NCI-H128 (cell line): ENCODE measurements around the gene NDUFB10.
A peak's percentile ranks its signal among the peaks of the same experiment; 100 is the strongest.

Experiments
- DNase-seq: peaks from one replicate; lab custom pipeline; 2025; ENCODE audit not compliant: unreplicated experiment; lab: John Stamatoyannopoulos, UW

The NDUFB10 gene

DNA sequence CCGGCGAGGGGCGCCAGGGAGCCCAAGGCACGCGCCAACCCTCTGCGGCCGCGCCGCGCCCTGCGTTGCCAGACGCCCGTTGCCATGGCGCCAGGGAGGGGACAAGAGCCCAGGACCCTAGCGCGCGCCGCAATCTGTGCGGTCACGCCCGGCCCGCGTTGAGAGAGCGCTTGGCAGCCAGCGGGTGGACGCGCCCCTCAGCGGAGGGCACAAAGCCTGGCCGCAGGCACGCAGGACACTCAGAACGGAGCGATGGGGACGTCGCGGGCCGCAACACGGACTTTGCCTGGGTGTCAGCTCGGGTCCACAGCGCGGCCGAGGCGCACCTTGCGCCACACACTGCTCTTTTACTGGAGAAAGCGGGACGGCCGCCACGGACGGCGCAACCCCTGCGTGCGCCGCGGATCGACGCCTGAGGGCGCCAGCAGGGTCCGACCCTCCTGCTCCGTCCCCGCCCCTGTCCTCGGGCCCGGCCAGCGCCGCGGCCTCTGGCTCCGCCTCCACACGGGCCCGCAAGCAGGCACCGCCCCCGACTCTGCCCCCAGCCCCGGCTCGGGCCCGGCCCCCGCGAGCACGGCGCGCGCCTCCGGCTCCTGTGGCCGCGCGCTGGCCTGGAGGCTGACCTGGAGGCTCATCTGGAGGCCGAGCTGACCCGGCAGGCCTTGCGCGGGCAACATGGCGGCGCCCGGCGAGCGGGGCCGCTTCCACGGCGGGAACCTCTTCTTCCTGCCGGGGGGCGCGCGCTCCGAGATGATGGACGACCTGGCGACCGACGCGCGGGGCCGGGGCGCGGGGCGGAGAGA, 24.4 kb downstream of the NDUFB10 start, which contains the start of gene GFER:
TSS of gene GFER (plus strand) at position 650 of the 803 bp plus-strand sequence. CDS start at position 676, 26 bp downstream.
- peak; percentile 53 for DNase-seq

- DNase-seq, result no peak
These were observed 25.2 kb downstream of the NDUFB10 start for GRCh38 chr16:1984347-1985225.

DNA sequence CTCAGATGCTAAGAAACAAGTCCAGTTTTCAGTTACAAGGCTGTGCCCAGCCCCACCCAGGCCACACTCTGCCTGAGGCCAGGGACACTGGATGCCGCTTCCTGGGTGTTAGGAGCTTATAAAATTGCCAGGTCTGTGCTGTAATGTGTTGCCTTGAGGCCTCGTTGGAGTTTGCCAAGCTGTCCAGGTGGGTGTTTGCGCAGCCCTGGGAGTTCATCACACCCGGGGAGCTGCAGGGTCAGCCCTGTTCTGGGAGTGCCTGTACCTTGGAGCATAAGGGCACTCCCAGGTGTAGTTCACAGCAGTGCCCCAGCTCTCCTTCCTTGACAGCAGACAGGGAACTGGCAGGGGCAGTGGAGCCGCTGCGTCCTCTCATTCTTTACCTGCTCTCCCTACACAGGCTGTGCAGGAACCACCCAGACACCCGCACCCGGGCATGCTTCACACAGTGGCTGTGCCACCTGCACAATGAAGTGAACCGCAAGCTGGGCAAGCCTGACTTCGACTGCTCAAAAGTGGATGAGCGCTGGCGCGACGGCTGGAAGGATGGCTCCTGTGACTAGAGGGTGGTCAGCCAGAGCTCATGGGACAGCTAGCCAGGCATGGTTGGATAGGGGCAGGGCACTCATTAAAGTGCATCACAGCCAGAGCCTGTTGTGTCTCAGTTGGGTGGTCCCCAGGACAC, 26.3 kb downstream of the NDUFB10 start:
- no peak for DNase-seq

DNA sequence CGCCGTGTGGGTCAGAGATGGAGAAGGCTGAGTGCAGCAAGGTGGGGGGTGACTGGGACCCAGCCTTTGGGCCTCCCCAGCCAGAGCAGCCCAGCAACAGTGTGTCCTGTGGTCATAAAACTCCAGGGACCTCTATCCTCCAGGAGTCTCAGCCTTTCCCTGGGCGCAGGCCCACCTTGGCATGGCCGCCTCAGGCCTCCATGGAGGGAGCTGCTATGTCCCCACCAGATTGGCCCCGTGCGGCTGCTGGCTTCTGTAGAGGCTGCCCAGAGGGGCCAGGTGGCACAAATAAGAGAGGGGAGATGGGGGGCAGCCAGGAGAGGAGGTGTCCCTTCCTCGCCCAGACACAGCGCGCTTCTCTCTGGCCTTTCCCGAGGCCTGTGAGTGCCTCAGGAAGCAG, 27.9 kb downstream of the NDUFB10 start:
- no peak for DNase-seq

DNA sequence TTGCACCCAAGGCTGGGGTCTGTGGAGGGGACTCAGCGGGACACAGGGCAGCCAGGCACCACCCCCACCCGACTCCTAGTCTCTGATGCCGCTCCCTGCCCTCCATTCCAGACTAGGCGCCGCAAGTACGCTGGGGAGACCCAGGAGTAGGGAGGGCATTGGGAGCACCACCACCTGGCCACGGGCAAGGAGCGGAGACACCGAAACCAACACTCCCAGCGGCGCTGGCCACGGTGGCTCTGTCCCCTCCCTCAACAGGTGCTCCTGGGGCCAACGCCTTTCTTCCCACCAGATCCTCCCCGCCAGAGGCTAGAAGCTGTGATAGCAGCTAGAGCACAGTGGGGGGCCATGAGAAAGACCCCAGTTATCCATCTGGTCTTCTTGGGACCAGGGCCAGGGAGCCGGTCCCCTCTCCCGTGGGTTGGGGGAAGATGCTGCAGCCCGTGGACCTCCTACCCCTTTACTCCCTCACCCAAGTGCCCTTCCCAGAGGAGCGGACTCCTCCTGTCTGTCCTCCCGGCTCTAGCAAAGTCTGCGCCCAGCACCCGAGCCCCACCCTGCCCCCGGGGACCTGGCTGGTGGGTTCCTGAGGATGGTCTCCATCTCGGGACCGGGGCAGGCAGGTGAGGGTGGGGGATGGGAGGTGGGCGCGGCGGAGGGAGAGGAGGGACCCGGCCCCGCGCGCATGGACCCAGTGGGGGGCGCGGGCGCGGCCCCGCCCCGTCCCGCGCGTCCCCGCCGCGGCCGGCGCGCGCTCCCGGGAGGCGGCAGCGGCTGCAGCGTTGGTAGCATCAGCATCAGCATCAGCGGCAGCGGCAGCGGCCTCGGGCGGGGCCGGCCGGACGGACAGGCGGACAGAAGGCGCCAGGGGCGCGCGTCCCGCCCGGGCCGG, 30.1 kb downstream of the NDUFB10 start, which contains the start of gene SYNGR3:
TSS of gene SYNGR3 (plus strand) at position 762 of the 892 bp plus-strand sequence. CDS start 133 bp downstream, outside the sequence.
- no peak for DNase-seq

GRCh38 chr16:1990101-1990350, 30.7 kb downstream of the NDUFB10 start:
- no peak for DNase-seq

GRCh38 chr16:1990351-1991134, 31.2 kb downstream of the NDUFB10 start:
- no peak for DNase-seq

GRCh38 chr16:1991135-1991551, 31.8 kb downstream of the NDUFB10 start:
- no peak for DNase-seq

GRCh38 chr16:1991588-1991947, 32.2 kb downstream of the NDUFB10 start:
- no peak for DNase-seq

GRCh38 chr16:1991948-1992703, 32.8 kb downstream of the NDUFB10 start:
- DNase-seq, result no peak

- no peak for DNase-seq
These were observed 33.5 kb downstream of the NDUFB10 start for GRCh38 chr16:1992704-1993317.

DNA sequence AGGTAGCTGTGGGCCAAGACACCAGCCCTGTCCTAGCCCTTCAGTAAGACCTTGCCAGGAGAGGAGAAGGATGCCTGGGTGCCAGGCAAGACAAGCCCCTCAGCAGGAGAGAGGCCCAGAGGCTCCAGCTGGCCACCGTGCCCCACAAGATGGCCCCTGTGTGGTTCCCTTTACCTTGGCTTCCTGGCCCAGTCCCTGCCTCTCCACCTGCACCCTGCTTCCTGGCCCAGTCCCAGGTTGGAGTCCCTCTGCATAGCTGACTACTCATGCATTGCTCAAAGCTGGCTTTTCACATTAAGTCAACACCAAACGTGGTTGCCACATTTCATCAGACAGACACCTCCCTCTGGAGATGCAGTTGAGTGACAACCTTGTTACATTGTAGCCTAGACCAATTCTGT, 34.4 kb downstream of the NDUFB10 start:
- DNase-seq, result no peak

- no peak for DNase-seq
These were observed 38.4 kb downstream of the NDUFB10 start for GRCh38 chr16:1997494-1998359.

DNA sequence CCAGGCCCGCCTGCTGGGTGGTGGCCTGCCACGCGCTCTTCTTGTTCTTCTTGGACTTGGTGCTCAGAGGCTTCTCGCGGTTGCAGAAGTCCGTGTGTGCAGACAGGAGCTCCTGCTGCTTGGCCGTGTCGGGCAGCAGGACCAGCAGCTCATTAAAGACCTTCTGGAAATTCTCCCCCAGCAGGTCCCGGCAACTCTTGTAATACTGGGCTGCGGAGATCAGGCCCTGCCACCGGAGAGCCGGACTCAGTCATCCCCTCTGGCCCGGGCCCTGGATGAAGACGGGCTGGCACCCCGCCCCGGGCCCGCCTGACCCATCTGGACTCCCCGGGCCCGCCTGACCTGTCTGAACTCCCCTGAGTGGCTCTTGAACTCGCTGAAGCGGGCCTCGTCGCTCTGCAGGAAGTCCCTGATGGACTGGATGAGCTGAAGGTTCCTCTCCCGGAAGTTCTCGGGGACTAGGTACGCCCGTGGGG, 39.1 kb downstream of the NDUFB10 start:
- no peak for DNase-seq

GRCh38 chr16:1998852-1999801, 39.8 kb downstream of the NDUFB10 start:
- DNase-seq, result no peak

DNA sequence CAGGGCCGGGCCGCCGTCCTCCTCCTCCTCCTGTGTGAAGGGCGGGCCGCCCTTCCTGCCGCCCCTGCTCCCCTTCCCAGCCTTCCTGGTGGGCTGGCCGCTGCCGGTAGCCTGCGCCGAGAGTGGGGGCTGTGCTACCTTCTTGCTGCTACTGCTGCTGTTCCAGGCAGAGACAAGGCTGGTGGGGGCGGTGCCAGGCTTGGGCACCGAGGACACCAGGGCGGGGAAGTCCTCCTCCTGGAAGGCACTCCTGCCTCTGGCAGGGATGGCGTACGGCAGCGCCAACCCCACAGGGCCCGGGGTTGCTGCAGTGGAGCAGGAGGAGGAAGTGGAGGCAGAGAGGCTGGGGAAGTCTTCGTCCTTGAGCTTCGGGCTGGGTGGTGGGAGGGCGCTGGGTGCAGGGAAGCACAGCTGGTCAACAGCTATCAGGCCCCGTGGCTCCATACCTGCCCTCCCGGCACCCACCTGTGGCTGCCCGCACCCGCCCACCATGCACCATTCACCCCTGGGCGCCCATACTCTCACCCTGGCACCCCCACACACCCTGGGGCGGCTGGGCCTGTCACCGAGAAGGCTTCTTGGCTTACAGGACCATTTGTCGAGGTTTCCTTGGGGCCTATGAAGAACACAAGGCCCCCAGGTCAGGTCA, 40.7 kb downstream of the NDUFB10 start:
- no peak for DNase-seq
